ENCODE data around the gene FAM13A.

- no peak for TF ChIP-seq TAF1 (IDR thresholded peaks at IDR 0.05; ENCODE audit: low read depth, low read length)
- TF ChIP-seq POLR2A (IDR thresholded peaks at IDR 0.05; ENCODE audit: low read depth, low read length): no peak
Measured at GRCh38 chr4:88792821-88793220, 264.2 kb downstream of the FAM13A start.

All from GM12891 (cell line).